Activated CD4-positive, alpha-beta T cell treated with anti-CD3 and anti-CD28 coated beads, Interleukin-2, amount 10 ng/mL, durations not matched to agents 24 days and 14 days (primary cell): Measurements from ENCODE around the gene NOM1. TPM values are rescaled to one million over a fixed set of nuclear protein-coding genes. Genes with fewer than 3 reads are reported as not detected.
"Not testable (repeated sequence)": the region's sequence is repeated elsewhere in the genome, so short reads cannot be mapped to it uniquely, and the experiment has no call there.

Experiments used
- DNase-seq: peaks from one replicate; pipeline ENCODE4 v3.0.0; 2022
- H3K27ac Mint-ChIP-seq: one replicate; pipeline ENCODE4 v1.8.0; 2022; ENCODE audit warnings: mild to moderate bottlenecking, mixed read lengths
- H3K27me3 Mint-ChIP-seq: one replicate; pipeline ENCODE4 v1.8.0; 2022; ENCODE audit warnings: mixed read lengths
- H3K36me3 Mint-ChIP-seq: one replicate; pipeline ENCODE4 v1.8.0; 2022; ENCODE audit warnings: low read depth, mild to moderate bottlenecking, mixed read lengths
- H3K4me1 Mint-ChIP-seq: one replicate; pipeline ENCODE4 v1.8.0; 2021; ENCODE audit warnings: mixed read lengths
- H3K4me3 Mint-ChIP-seq: one replicate; pipeline ENCODE4 v1.8.0; 2022; ENCODE audit warnings: mild to moderate bottlenecking, moderate library complexity, mixed read lengths
- H3K9me3 Mint-ChIP-seq: one replicate; pipeline ENCODE4 v1.8.0; 2021; ENCODE audit warnings: mixed read lengths
- intact Hi-C: fragments of 100-400 bp; cut with micrococcal nuclease; formaldehyde crosslinking; loops from one replicate; pipeline ENCODE4 v1.15.1; 2023
- total RNA-seq: library from RNA; stranded (reverse); gene quantifications from 2 replicates; pipeline ENCODE4 v1.2.3, GENCODE V29; 2022

NOM1 gene
- total RNA-seq, 1 donor from 2014 or later: 54.5 TPM

- intact Hi-C loops: no loop called here
- Mint-ChIP-seq H3K27ac (no peak overlapping the region), H3K4me3 (peak overlapping the region; percentile 29), H3K36me3 (peaks cover 13% of the 10 kb centered on the region), H3K4me1 (peaks cover 25% of the 10 kb centered on the region), H3K27me3 (peaks cover 33% of the 10 kb centered on the region), H3K9me3 (no peaks in the 10 kb centered on the region)
- no peak for DNase-seq
Observed at GRCh38 chr7:156947120-156947843, 2.2 kb upstream of the NOM1 start.

- peaks cover 21% of the 10 kb centered on the region for H3K36me3 Mint-ChIP-seq
- intact Hi-C loops: no loop called here
- no peak overlapping the region for H3K27ac Mint-ChIP-seq
- H3K9me3 Mint-ChIP-seq: no peaks in the 10 kb centered on the region
- H3K4me3 Mint-ChIP-seq: peak overlapping the region; percentile 100
- no peak for DNase-seq
- H3K4me1 Mint-ChIP-seq: peaks cover 27% of the 10 kb centered on the region
- peaks cover 27% of the 10 kb centered on the region for H3K27me3 Mint-ChIP-seq
Observed at GRCh38 chr7:156948361-156948760, 1.2 kb upstream of the NOM1 start.

- intact Hi-C loops: loop anchor here (2.0 to 5.0 kb wide), 3 partner anchors 42 to 392 kb away; partner anchors contain the start of gene UBE3C
- peak overlapping the region; percentile 100 for H3K4me3 Mint-ChIP-seq
- H3K36me3 Mint-ChIP-seq: peaks cover 40% of the 10 kb centered on the region
- no peaks in the 10 kb centered on the region for H3K9me3 Mint-ChIP-seq
- peak overlapping the region; percentile 96 for H3K27ac Mint-ChIP-seq
- DNase-seq: no peak
- H3K27me3 Mint-ChIP-seq: peaks cover 10% of the 10 kb centered on the region
- peaks cover 28% of the 10 kb centered on the region for H3K4me1 Mint-ChIP-seq
Observed at GRCh38 chr7:156950381-156950858, 908 bp downstream of the NOM1 start.

GRCh38 chr7:156953215-156953614 is 3.7 kb downstream of the NOM1 start:
- intact Hi-C loops: loop anchor here (5.0 kb wide), 1 partner anchor 389 kb away; no protein-coding TSS in a partner anchor
- not testable (repeated sequence) for H3K27ac Mint-ChIP-seq, H3K27me3 Mint-ChIP-seq, H3K9me3 Mint-ChIP-seq, H3K4me3 Mint-ChIP-seq, DNase-seq
- Mint-ChIP-seq H3K36me3 (peaks cover 55% of the 10 kb centered on the region), H3K4me1 (peaks cover 28% of the 10 kb centered on the region)

GRCh38 chr7:156954941-156955340 is 5.4 kb downstream of the NOM1 start:
- intact Hi-C loops: loop anchor here (5.0 kb wide), 1 partner anchor 387 kb away; no protein-coding TSS in a partner anchor
- Mint-ChIP-seq H3K36me3 (peaks cover 65% of the 10 kb centered on the region), H3K27me3 (peaks cover 1% of the 10 kb centered on the region), H3K4me3 (no peak overlapping the region), H3K27ac (no peak overlapping the region), H3K4me1 (peaks cover 28% of the 10 kb centered on the region), H3K9me3 (no peaks in the 10 kb centered on the region)
- no peak for DNase-seq

- Mint-ChIP-seq H3K4me1 (peaks cover 13% of the 10 kb centered on the region), H3K27me3 (no peaks in the 10 kb centered on the region), H3K27ac (no peak overlapping the region), H3K36me3 (peaks cover 72% of the 10 kb centered on the region), H3K9me3 (no peaks in the 10 kb centered on the region), H3K4me3 (no peak overlapping the region)
- no peak for DNase-seq
- intact Hi-C loops: no loop called here
Observed at GRCh38 chr7:156956727-156957126, 7.2 kb downstream of the NOM1 start.

GRCh38 chr7:156962145-156962544 is 12.6 kb downstream of the NOM1 start:
- no peak for DNase-seq
- H3K9me3 Mint-ChIP-seq: no peaks in the 10 kb centered on the region
- intact Hi-C loops: no loop called here
- H3K27ac Mint-ChIP-seq: no peak overlapping the region
- H3K4me1 Mint-ChIP-seq: no peaks in the 10 kb centered on the region
- H3K27me3 Mint-ChIP-seq: no peaks in the 10 kb centered on the region
- H3K36me3 Mint-ChIP-seq: peaks cover 75% of the 10 kb centered on the region
- no peak overlapping the region for H3K4me3 Mint-ChIP-seq

- no peak for DNase-seq
- Mint-ChIP-seq H3K4me1 (no peaks in the 10 kb centered on the region), H3K27me3 (no peaks in the 10 kb centered on the region), H3K4me3 (no peak overlapping the region), H3K27ac (no peak overlapping the region), H3K9me3 (no peaks in the 10 kb centered on the region), H3K36me3 (peaks cover 76% of the 10 kb centered on the region)
- intact Hi-C loops: no loop called here
Observed at GRCh38 chr7:156962897-156963296, 13.4 kb downstream of the NOM1 start.

GRCh38 chr7:156963472-156963871 is 14.0 kb downstream of the NOM1 start:
- no peaks in the 10 kb centered on the region for H3K9me3 Mint-ChIP-seq
- intact Hi-C loops: no loop called here
- peaks cover 76% of the 10 kb centered on the region for H3K36me3 Mint-ChIP-seq
- no peak for DNase-seq
- H3K4me1 Mint-ChIP-seq: no peaks in the 10 kb centered on the region
- no peak overlapping the region for H3K4me3 Mint-ChIP-seq
- no peak overlapping the region for H3K27ac Mint-ChIP-seq
- H3K27me3 Mint-ChIP-seq: no peaks in the 10 kb centered on the region

- Mint-ChIP-seq H3K9me3 (no peaks in the 10 kb centered on the region), H3K36me3 (peaks cover 76% of the 10 kb centered on the region), H3K4me1 (no peaks in the 10 kb centered on the region), H3K27ac (no peak overlapping the region), H3K4me3 (no peak overlapping the region), H3K27me3 (no peaks in the 10 kb centered on the region)
- no peak for DNase-seq
- intact Hi-C loops: no loop called here
Observed at GRCh38 chr7:156964971-156965370, 15.5 kb downstream of the NOM1 start.

GRCh38 chr7:156966387-156966786 is 16.9 kb downstream of the NOM1 start:
- H3K27me3 Mint-ChIP-seq: no peaks in the 10 kb centered on the region
- no peak overlapping the region for H3K4me3 Mint-ChIP-seq
- intact Hi-C loops: no loop called here
- DNase-seq: no peak
- H3K4me1 Mint-ChIP-seq: no peaks in the 10 kb centered on the region
- H3K36me3 Mint-ChIP-seq: peaks cover 70% of the 10 kb centered on the region
- H3K9me3 Mint-ChIP-seq: no peaks in the 10 kb centered on the region
- no peak overlapping the region for H3K27ac Mint-ChIP-seq

GRCh38 chr7:156968183-156968582 is 18.7 kb downstream of the NOM1 start:
- H3K9me3 Mint-ChIP-seq: no peaks in the 10 kb centered on the region

GRCh38 chr7:156969972-156970420 is 20.5 kb downstream of the NOM1 start:
- Mint-ChIP-seq H3K9me3 (no peaks in the 10 kb centered on the region), H3K27me3 (no peaks in the 10 kb centered on the region), H3K36me3 (peaks cover 59% of the 10 kb centered on the region), H3K4me3 (no peak overlapping the region), H3K27ac (no peak overlapping the region), H3K4me1 (no peaks in the 10 kb centered on the region)
- DNase-seq: no peak
- intact Hi-C loops: no loop called here

More at GRCh38 chr7:156968183-156968582, 18.7 kb downstream of the NOM1 start:
- Mint-ChIP-seq H3K27ac (no peak overlapping the region), H3K4me1 (no peaks in the 10 kb centered on the region), H3K36me3 (peaks cover 66% of the 10 kb centered on the region), H3K4me3 (no peak overlapping the region), H3K27me3 (no peaks in the 10 kb centered on the region)
- intact Hi-C loops: no loop called here
- DNase-seq: no peak

GRCh38 chr7:156975620-156976019 is 26.1 kb downstream of the NOM1 start:
- Mint-ChIP-seq H3K4me3 (no peak overlapping the region), H3K9me3 (peaks cover 7% of the 10 kb centered on the region), H3K36me3 (peaks cover 60% of the 10 kb centered on the region), H3K27me3 (no peaks in the 10 kb centered on the region), H3K27ac (no peak overlapping the region), H3K4me1 (no peaks in the 10 kb centered on the region)
- intact Hi-C loops: no loop called here
- DNase-seq: no peak
